H1 (cell line): ENCODE results near the gene WDR26. TPM values are rescaled to one million over a fixed set of nuclear protein-coding genes. Genes with fewer than 3 reads are reported as not detected.

ENCODE experiments used
- CTCF ChIA-PET: fragments of 300-600 bp; sonication (Branson Sonifier 250); formaldehyde crosslinking; loops from one replicate; lab custom pipeline; 2021; ENCODE audit not compliant: partially characterized antibody; lab: Charles Lee
- POLR2A ChIA-PET: fragments of 300-600 bp; sonication (Branson Sonifier 250); formaldehyde crosslinking; loops from one replicate; lab custom pipeline; 2021; ENCODE audit warnings: inconsistent platforms; ENCODE audit not compliant: partially characterized antibody; lab: Charles Lee
- DNase-seq, 2 experiments: peaks; one replicate each; pipeline versions ENCODE4 v3.0.0 to v3.0.0-alpha.2; 2010 to 2022; ENCODE audit warnings: low spot score in 2 of 2, low read depth in 1 of 2, mixed read lengths in 1 of 2
- FAIRE-seq: peaks from 2 replicates; lab custom pipeline; 2011; peaks lifted over from hg19 to GRCh38; lab: Jason Lieb, UNC
- H2AFZ ChIP-seq: 2 replicates; pipeline ENCODE4 v1.8.1; 2012; ENCODE audit warnings: low read length, inconsistent platforms
- H2AK5ac ChIP-seq: 2 replicates; pipeline ENCODE4 v1.6.1; 2013; ENCODE audit warnings: low read depth, low read length
- H2BK120ac ChIP-seq: replicated peaks from 2 replicates; pipeline ENCODE3; 2013; ENCODE audit warnings: low read depth, low read length, inconsistent platforms
- H2BK12ac ChIP-seq: 2 replicates; pipeline ENCODE4 v1.6.1; 2013; ENCODE audit warnings: low read depth, low read length
- H2BK15ac ChIP-seq: 2 replicates; pipeline ENCODE4 v1.6.1; 2013; ENCODE audit warnings: low read length
- H2BK20ac ChIP-seq: 2 replicates; pipeline ENCODE4 v1.6.1; 2013; ENCODE audit warnings: low read length
- H2BK5ac ChIP-seq: 2 replicates; pipeline ENCODE4 v1.6.1; 2013; ENCODE audit warnings: low read depth, low read length
- H3K14ac ChIP-seq: 2 replicates; pipeline ENCODE4 v1.6.1; 2013; ENCODE audit warnings: inconsistent platforms; ENCODE audit not compliant: insufficient read length
- H3K18ac ChIP-seq: 2 replicates; pipeline ENCODE4 v1.6.1; 2013; ENCODE audit warnings: low read length; ENCODE audit errors: extremely low read depth
- H3K23ac ChIP-seq: 2 replicates; pipeline ENCODE4 v1.6.1; 2013; ENCODE audit warnings: inconsistent platforms; ENCODE audit not compliant: insufficient read length
- H3K23me2 ChIP-seq: 2 replicates; pipeline ENCODE4 v1.6.1; 2013; ENCODE audit warnings: low read depth, low read length
- H3K27ac ChIP-seq: 2 replicates; pipeline ENCODE4 v1.6.1; 2011; ENCODE audit warnings: low read depth, low read length, inconsistent platforms
- H3K27me3 ChIP-seq, 4 experiments: replicated peaks in 1 of 4; 1 replicate in 1 of 4; 2 replicates in 3 of 4; pipeline versions ENCODE4 v1.6.1 to v1.8.1; 2011 to 2013; ENCODE audit warnings: low read length in 3 of 4, mild to moderate bottlenecking in 3 of 4, inconsistent platforms in 2 of 4, mixed read lengths in 2 of 4, moderate library complexity in 1 of 4; ENCODE audit not compliant: control insufficient read depth in 3 of 4, insufficient read depth in 3 of 4; ENCODE audit errors: extremely low read depth in 1 of 4
- H3K36me3 ChIP-seq, 4 experiments: 2 replicates each; pipeline versions ENCODE4 v1.6.1 to v1.8.1; 2011 to 2013; ENCODE audit warnings: mild to moderate bottlenecking in 4 of 4, low read length in 3 of 4, moderate library complexity in 2 of 4, control low read depth in 1 of 4, inconsistent platforms in 1 of 4; ENCODE audit not compliant: insufficient read depth in 4 of 4, control insufficient read depth in 2 of 4
- H3K4ac ChIP-seq: replicated peaks from 2 replicates; pipeline ENCODE3; 2013; ENCODE audit warnings: low read length, low read depth, mixed read lengths, inconsistent platforms; ENCODE audit not compliant: insufficient read length
- H3K4me1 ChIP-seq, 4 experiments: replicated peaks in 1 of 4; 1 replicate in 1 of 4; 2 replicates in 3 of 4; pipeline versions ENCODE4 v1.6.1 to v1.8.1; 2011 to 2013; ENCODE audit warnings: low read length in 3 of 4, inconsistent platforms in 2 of 4, mixed read lengths in 1 of 4; ENCODE audit not compliant: insufficient read depth in 4 of 4, control insufficient read depth in 3 of 4
- H3K4me2 ChIP-seq, 2 experiments: 2 replicates each; pipeline versions ENCODE4 v1.6.1 to v1.8.1; 2011 to 2013; ENCODE audit warnings: low read depth in 2 of 2, low read length in 2 of 2, control low read depth in 1 of 2, inconsistent platforms in 1 of 2, mild to moderate bottlenecking in 1 of 2; ENCODE audit not compliant: insufficient read depth in 1 of 2
- H3K4me3 ChIP-seq, 4 experiments: fragments of 200-600, 300-600 bp in 1 of 4; sonication (generic), shearing (Covaris generic), sonication (Bioruptor Twin) in 1 of 4; 2 replicates each; pipeline versions ENCODE4 v1.5.1 to v1.8.1; 2011 to 2016; ENCODE audit warnings: low read length in 4 of 4, low read depth in 3 of 4, control low read depth in 2 of 4, inconsistent platforms in 2 of 4, mild to moderate bottlenecking in 2 of 4, mixed read lengths in 1 of 4, moderate library complexity in 1 of 4; ENCODE audit not compliant: insufficient read depth in 2 of 4; ENCODE audit errors: extremely low read depth in 1 of 4
- H3K56ac ChIP-seq: replicated peaks from 2 replicates; pipeline ENCODE3; 2013; ENCODE audit warnings: low read depth, mild to moderate bottlenecking, mixed read lengths, low read length, inconsistent platforms; ENCODE audit not compliant: insufficient read length
- H3K79me1 ChIP-seq: 2 replicates; pipeline ENCODE4 v1.6.1; 2013; ENCODE audit warnings: low read depth, low read length, control low read depth
- H3K79me2 ChIP-seq, 2 experiments: 2 replicates each; pipeline versions ENCODE4 v1.6.1 to v1.8.1; 2012 to 2013; ENCODE audit warnings: low read length in 2 of 2, mild to moderate bottlenecking in 2 of 2, inconsistent platforms in 1 of 2; ENCODE audit not compliant: insufficient read depth in 2 of 2, control insufficient read depth in 1 of 2
- H3K9ac ChIP-seq, 4 experiments: replicated peaks in 1 of 4; 1 replicate in 1 of 4; 2 replicates in 3 of 4; pipeline versions ENCODE4 v1.6.1 to v1.8.1; 2011 to 2013; ENCODE audit warnings: low read depth in 3 of 4, low read length in 3 of 4, control low read depth in 2 of 4, mild to moderate bottlenecking in 2 of 4, moderate library complexity in 2 of 4, inconsistent platforms in 1 of 4; ENCODE audit errors: extremely low read depth in 1 of 4
- H3K9me3 ChIP-seq, 2 experiments: 2 replicates each; pipeline versions ENCODE4 v1.6.1 to v1.8.1; 2012 to 2013; ENCODE audit warnings: mild to moderate bottlenecking in 2 of 2, moderate library complexity in 2 of 2, control low read depth in 1 of 2, inconsistent platforms in 1 of 2, low read depth in 1 of 2, low read length in 1 of 2, mixed read lengths in 1 of 2; ENCODE audit not compliant: insufficient read depth in 2 of 2
- H4K20me1 ChIP-seq, 2 experiments: replicated peaks in 1 of 2; 2 replicates each; pipeline versions ENCODE3 to v1.8.1; 2011 to 2013; ENCODE audit warnings: inconsistent platforms in 2 of 2, low read length in 2 of 2, mild to moderate bottlenecking in 1 of 2; ENCODE audit not compliant: insufficient read depth in 2 of 2, control insufficient read depth in 1 of 2
- H4K5ac ChIP-seq: 2 replicates; pipeline ENCODE4 v1.6.1; 2013; ENCODE audit warnings: low read length, low read depth, mixed read lengths, inconsistent platforms; ENCODE audit not compliant: insufficient read length
- H4K8ac ChIP-seq: 2 replicates; pipeline ENCODE4 v1.8.0; 2013; ENCODE audit warnings: mild to moderate bottlenecking, moderate library complexity, low read length, inconsistent platforms; ENCODE audit not compliant: insufficient read depth; ENCODE audit errors: extremely low read depth
- H4K91ac ChIP-seq: replicated peaks from 2 replicates; pipeline ENCODE3; 2013; ENCODE audit warnings: low read length, mixed read lengths, inconsistent platforms; ENCODE audit not compliant: insufficient read length
- EGR1 ChIP-seq: IDR thresholded peaks from 2 replicates; pipeline ENCODE4 v1.6.1; 2011; ENCODE audit warnings: low read depth, low read length, borderline replicate concordance
- GABPA ChIP-seq: IDR thresholded peaks from 2 replicates; pipeline ENCODE4 v1.6.1; 2011; ENCODE audit warnings: mild to moderate bottlenecking, low read length, moderate library complexity, borderline replicate concordance; ENCODE audit not compliant: insufficient read depth
- HDAC6 ChIP-seq: IDR thresholded peaks from one replicate; pipeline ENCODE4 v1.7.1; 2012; ENCODE audit warnings: low read depth, mild to moderate bottlenecking, inconsistent platforms, low read length, moderate library complexity
- KDM1A ChIP-seq: fragments of 200-600, 300-600 bp; sonication (generic); IDR thresholded peaks from 2 replicates; pipeline ENCODE4 v1.7.1; 2016; ENCODE audit warnings: mild to moderate bottlenecking, low read length, borderline replicate concordance
- MAX ChIP-seq: IDR thresholded peaks from 2 replicates; pipeline ENCODE4 v1.6.1; 2012; ENCODE audit warnings: inconsistent platforms
- POLR2AphosphoS5 ChIP-seq: IDR thresholded peaks from 2 replicates; pipeline ENCODE4 v1.6.1; 2011; ENCODE audit warnings: low read depth, low read length
- POU5F1 ChIP-seq: IDR thresholded peaks from 2 replicates; pipeline ENCODE4 v1.6.1; 2011; ENCODE audit warnings: low read depth, mild to moderate bottlenecking, low read length, moderate library complexity
- RBBP5 ChIP-seq: IDR thresholded peaks from 2 replicates; pipeline ENCODE4 v1.7.1; 2012; ENCODE audit warnings: low read depth, mild to moderate bottlenecking, inconsistent platforms, low read length, moderate library complexity, borderline replicate concordance
- RXRA ChIP-seq: IDR thresholded peaks from 2 replicates; pipeline ENCODE4 v1.6.1; 2011; ENCODE audit warnings: low read depth, mild to moderate bottlenecking, low read length, moderate library complexity; ENCODE audit not compliant: insufficient read depth
- WGBS, 2 experiments: shearing (Covaris generic) in 1 of 2; methylation state at CpG; one replicate each; pipeline versions ENCODE4 v1.1.6 to v1.1.7; 2013 to 2015; ENCODE audit warnings: low lambda C conversion rate in 2 of 2, mixed read lengths in 2 of 2, inconsistent platforms in 1 of 2, low coverage in 1 of 2, missing lambda C conversion rate in 1 of 2; ENCODE audit not compliant: insufficient replicate concordance in 2 of 2, insufficient coverage in 1 of 2, insufficient read length in 1 of 2; ENCODE audit errors: extremely low coverage in 1 of 2, missing lambda C conversion rate in 1 of 2; 5-methylcytosine and 5-hydroxymethylcytosine counted together
- polyA plus RNA-seq, 7 experiments: library from polyadenylated mRNA; depleted of rRNA in 3 of 7; stranded (reverse) in 5 of 7; unstranded in 2 of 7; fragments of >200 nt in 5 of 7; fragments of 200-250 nt in 2 of 7; gene quantifications; 1 replicate in 5 of 7; 2 replicates in 1 of 7; 4 replicates in 1 of 7; pipeline versions ENCODE4 v1.2.1 to v1.2.3, GENCODE V29; 2011 to 2013; ENCODE audit warnings: missing spikeins in 2 of 7, mixed read lengths in 2 of 7
- total RNA-seq: library from RNA; stranded (reverse); fragmentation: NEBNext Ultra II Directional; extraction: Animal tissue kit (Norgen Biotek cat#: 25700); gene quantifications from 2 replicates; pipeline ENCODE4 v1.2.1, GENCODE V29; 2021

The WDR26 gene
- total and polyA plus RNA-seq, 2 of the 8 experiments (the other 6 are each of a cell fraction or from before 2014, with no cell fraction given) = 18.0 to 72.5 TPM

- H2AK5ac ChIP-seq = no peak overlapping the region
- H3K9ac ChIP-seq = no peak overlapping the region
- peaks cover 13 to 56% (median 32%) of the 10 kb centered on the region in 4 experiments for H3K36me3 ChIP-seq
- no peak overlapping the region for H3K4ac ChIP-seq
- no peaks in the 10 kb centered on the region for H3K27me3 ChIP-seq
- no peak overlapping the region for H3K56ac ChIP-seq
- H3K23me2 ChIP-seq = no peaks in the 10 kb centered on the region
- H3K18ac ChIP-seq = no peak overlapping the region
- no peak overlapping the region for H4K91ac ChIP-seq
- H2BK12ac ChIP-seq = no peak overlapping the region
- H3K79me2 ChIP-seq = 0 out of 4 replicates have a peak, but pooled peaks cover 0 to under 1% of the 10 kb centered on the region in 2 experiments
- H2BK120ac ChIP-seq = no peak overlapping the region
- H3K27ac ChIP-seq = no peak overlapping the region
- TF ChIP-seq KDM1A = no peak
- TF ChIP-seq GABPA = no peak
- TF ChIP-seq RXRA = no peak
- TF ChIP-seq MAX = no peak
- TF ChIP-seq POU5F1 = no peak
- no peak for TF ChIP-seq RBBP5
- TF ChIP-seq POLR2AphosphoS5 = no peak
- no peak for TF ChIP-seq EGR1
- TF ChIP-seq HDAC6 = no peak
- H2BK20ac ChIP-seq = no peak overlapping the region
- 92% methylated on average over 7 of the region's 7 CpGs; no CpG with 5 or more reads in 1 of the 2 experiments for WGBS, 2 experiments
- CTCF ChIA-PET = interaction anchor here (0.9 kb wide), 1 partner anchor 9 kb away, joined by 4 read pairs; no protein-coding TSS in a partner anchor
- H3K79me1 ChIP-seq = no peaks in the 10 kb centered on the region
- no peak overlapping the region for H2AFZ ChIP-seq
- H4K5ac ChIP-seq = no peak overlapping the region
- H3K23ac ChIP-seq = no peak overlapping the region
- DNase-seq (no peak), FAIRE-seq (no peak)
- no peak overlapping the region for H2BK15ac ChIP-seq
- POLR2A ChIA-PET = interaction anchor here (2.7 kb wide), 1 partner anchor 22 kb away, joined by 8 read pairs; the partner anchor contains the start of gene CNIH4
- no peak overlapping the region for H3K4me3 ChIP-seq
- H3K14ac ChIP-seq = no peak overlapping the region
- H4K20me1 ChIP-seq = no peaks in the 10 kb centered on the region
- no peaks in the 10 kb centered on the region for H3K9me3 ChIP-seq
- H4K8ac ChIP-seq = no peak overlapping the region
- H3K4me1 ChIP-seq = no peaks in the 10 kb centered on the region
- no peak overlapping the region for H3K4me2 ChIP-seq
- H2BK5ac ChIP-seq = no peak overlapping the region
These were observed 55.6 kb downstream of the WDR26 start for GRCh38 chr1:224378855-224379631.
